Keratinocyte (primary cell): ENCODE results near the gene ZNF808.
"Not testable (repeated sequence)": the region's sequence is repeated elsewhere in the genome, so short reads cannot be mapped to it uniquely, and the experiment has no call there.

ENCODE experiments used
- CTCF ChIP-seq, 3 experiments: IDR thresholded peaks in 1 of 3; conservative IDR thresholded peaks in 1 of 3; optimal IDR thresholded peaks in 1 of 3; 2 replicates in 2 of 3; 3 replicates in 1 of 3; pipeline versions ENCODE3 to v1.5.1; 2011; ENCODE audit warnings: low read length in 3 of 3, mild to moderate bottlenecking in 3 of 3, moderate library complexity in 2 of 3, control low read depth in 1 of 3, inconsistent platforms in 1 of 3; ENCODE audit not compliant: insufficient read depth in 2 of 3; ENCODE audit errors: extremely low read depth in 1 of 3
- EZH2 ChIP-seq: IDR thresholded peaks from one replicate; pipeline ENCODE4 v1.6.1; 2012; ENCODE audit warnings: inconsistent platforms, mild to moderate bottlenecking, low read length, moderate library complexity

GRCh38 chr19:52593441-52593840 is 66.0 kb downstream of the ZNF808 start:
- not testable (repeated sequence) for TF ChIP-seq CTCF (optimal IDR thresholded peaks at IDR 0.05 in 1 of 3, IDR thresholded peaks at IDR 0.05 in 1 of 3, conservative IDR thresholded peaks at IDR 0.05 in 1 of 3; ENCODE audit: extremely low read depth in 1 of 3, insufficient read depth in 2 of 3, low read length in 3 of 3); EZH2
